HepG2 (cell line): ENCODE data around the gene ACAT2. TPM values are rescaled to one million over a fixed set of nuclear protein-coding genes. Genes with fewer than 3 reads are reported as not detected.

Experiments used
- BCL3 ChIP-seq: sonication (generic); formaldehyde crosslinking; IDR thresholded peaks from 2 replicates; pipeline ENCODE4 v1.5.1; 2020; ENCODE audit warnings: mild to moderate bottlenecking, missing genetic modification reagents, moderate library complexity
- GATA4 ChIP-seq: sonication (generic); IDR thresholded peaks from 2 replicates; pipeline ENCODE4 v1.6.1; 2016; ENCODE audit warnings: antibody characterized with exemption, low read depth, borderline replicate concordance
- HNF4G ChIP-seq, 2 experiments: sonication (generic) in 1 of 2; formaldehyde crosslinking in 1 of 2; IDR thresholded peaks; 2 replicates each; pipeline versions ENCODE4 v1.4.0 to v1.6.1; 2011 to 2020; ENCODE audit warnings: borderline replicate concordance in 2 of 2, low read depth in 2 of 2, mild to moderate bottlenecking in 2 of 2, low read length in 1 of 2, missing genetic modification reagents in 1 of 2, moderate library complexity in 1 of 2
- HNRNPH1 ChIP-seq: fragments of 200-400 bp; formaldehyde crosslinking; optimal IDR thresholded peaks from 2 replicates; pipeline ENCODE3; 2017; ENCODE audit warnings: mild to moderate bottlenecking, low read depth, low read length
- HOXA5 ChIP-seq: sonication (generic); formaldehyde crosslinking; IDR thresholded peaks from 2 replicates; pipeline ENCODE4 v1.4.0; 2020; ENCODE audit warnings: missing genetic modification reagents
- ISL2 ChIP-seq: sonication (generic); formaldehyde crosslinking; IDR thresholded peaks from 2 replicates; pipeline ENCODE4 v1.5.0; 2020; ENCODE audit warnings: missing genetic modification reagents
- JUNB ChIP-seq: sonication (generic); formaldehyde crosslinking; IDR thresholded peaks from 2 replicates; pipeline ENCODE4 v1.8.0; 2022; ENCODE audit warnings: missing genetic modification reagents, mild to moderate bottlenecking, borderline replicate concordance
- NFYB ChIP-seq: sonication (generic); formaldehyde crosslinking; IDR thresholded peaks from 2 replicates; pipeline ENCODE4 v1.4.0; 2020; ENCODE audit warnings: missing genetic modification reagents
- RERE ChIP-seq: IDR thresholded peaks from 2 replicates; pipeline ENCODE4 v1.6.1; 2016; ENCODE audit warnings: low read depth, missing genetic modification reagents, missing compliant biosample characterization
- RFX1 ChIP-seq: fragments of 450-650 bp; IDR thresholded peaks from 2 replicates; pipeline ENCODE4 v1.6.1; 2017
- SMAD9 ChIP-seq: sonication (generic); formaldehyde crosslinking; IDR thresholded peaks from 2 replicates; pipeline ENCODE4 v1.5.1; 2020; ENCODE audit warnings: mild to moderate bottlenecking, missing genetic modification reagents
- SP1 ChIP-seq, 2 experiments: fragments of 450-650 bp in 1 of 2; sonication (generic) in 1 of 2; formaldehyde crosslinking in 1 of 2; IDR thresholded peaks; 2 replicates each; pipeline versions ENCODE4 v1.4.0 to v1.6.1; 2016 to 2020; ENCODE audit warnings: missing genetic modification reagents in 1 of 2
- ZBTB7B ChIP-seq: sonication (generic); formaldehyde crosslinking; IDR thresholded peaks from 2 replicates; pipeline ENCODE4 v1.4.0; 2020; ENCODE audit warnings: missing genetic modification reagents
- ZFP62 ChIP-seq: sonication (generic); formaldehyde crosslinking; IDR thresholded peaks from 2 replicates; pipeline ENCODE4 v1.4.0; 2020; ENCODE audit warnings: missing genetic modification reagents
- ZKSCAN8 ChIP-seq: IDR thresholded peaks from 2 replicates; pipeline ENCODE4 v1.6.1; 2016; ENCODE audit warnings: borderline replicate concordance, missing genetic modification reagents, missing compliant biosample characterization
- ZNF235 ChIP-seq: sonication (generic); formaldehyde crosslinking; IDR thresholded peaks from 2 replicates; pipeline ENCODE4 v1.8.1; 2023; ENCODE audit warnings: mild to moderate bottlenecking, missing genetic modification reagents, borderline replicate concordance
- ZNF790 ChIP-seq: sonication (generic); formaldehyde crosslinking; IDR thresholded peaks from 2 replicates; pipeline ENCODE4 v1.8.0; 2022; ENCODE audit warnings: missing genetic modification reagents, mild to moderate bottlenecking, borderline replicate concordance
- ZSCAN5A ChIP-seq: sonication (generic); formaldehyde crosslinking; IDR thresholded peaks from 2 replicates; pipeline ENCODE4 v1.8.0; 2022; ENCODE audit warnings: mild to moderate bottlenecking, missing genetic modification reagents, borderline replicate concordance
- polyA plus RNA-seq, 8 experiments: library from polyadenylated mRNA; depleted of rRNA in 3 of 8; stranded (reverse) in 7 of 8; unstranded in 1 of 8; fragments of >200 nt; fragmentation: Illumina TruSeq in 4 of 8; extraction: Trizol in 4 of 8; gene quantifications; 2 replicates each; pipeline versions ENCODE4 v1.2.1 to v1.2.3, GENCODE V29; 2011 to 2016; ENCODE audit warnings: low read depth in 4 of 8, missing spikeins in 1 of 8, mixed read lengths in 1 of 8; ENCODE audit not compliant: insufficient read depth in 1 of 8
- total RNA-seq, 5 experiments: library from RNA; depleted of rRNA; stranded (reverse); fragments of >200 nt; fragmentation: Illumina TruSeq; extraction: Trizol; gene quantifications; 2 replicates each; pipeline ENCODE4 v1.2.3, GENCODE V29; 2016; ENCODE audit warnings: low read depth in 1 of 5

Gene ACAT2
- total and polyA plus RNA-seq, 2 of the 13 experiments (the other 11 are each of a cell fraction or from before 2014, with no cell fraction given), result 121 to 534 TPM

GRCh38 chr6:159761873-159762680 is at the start of gene ACAT2 (continued):
- TF ChIP-seq HNF4G (IDR thresholded peaks at IDR 0.05; ENCODE audit: borderline replicate concordance, low read depth, low read length) (peak; percentile 27; the same call in 1 of the 2 replicates), HNF4G (CRISPR knock-in tag; IDR thresholded peaks at IDR 0.05; ENCODE audit: borderline replicate concordance, low read depth) (peak; percentile 63; the same call in 1 of the 2 replicates), ZNF790 (peak; percentile 95; the same call in 1 of the 2 replicates), SP1 (IDR thresholded peaks at IDR 0.05) (no peak), SP1 (CRISPR knock-in tag; IDR thresholded peaks at IDR 0.05) (peak; percentile 87), BCL3 (peak; percentile 79; the same call in 1 of the 2 replicates), ZSCAN5A (CRISPR knock-in tag) (no peak), ZBTB7B (CRISPR knock-in tag) (peak; percentile 82; the same call in 1 of the 2 replicates), SMAD9 (CRISPR knock-in tag) (no peak; the same call in 1 of the 2 replicates), RERE (CRISPR knock-in tag) (no peak; the same call in 1 of the 2 replicates), ISL2 (CRISPR knock-in tag) (peak; percentile 55; the same call in 1 of the 2 replicates), RFX1 (no peak), JUNB (no peak), ZNF235 (CRISPR knock-in tag) (peak; percentile 77; the same call in 1 of the 2 replicates), ZFP62 (CRISPR knock-in tag) (no peak), HNRNPH1 (no peak), HOXA5 (peak; percentile 94), GATA4 (no peak), ZKSCAN8 (peak; percentile 71; the same call in 1 of the 2 replicates), NFYB (peak; percentile 100)
